AG09309 (cell line): ENCODE data around the gene JARID2.

Experiments
- DNase-seq: peaks from one replicate; pipeline ENCODE4 v3.0.0-alpha.2; 2010; ENCODE audit warnings: low read depth
- H3K4me3 ChIP-seq: 2 replicates; pipeline ENCODE4 v1.5.1; 2011; ENCODE audit warnings: mild to moderate bottlenecking, low read depth, low read length, moderate library complexity; ENCODE audit not compliant: control insufficient read depth
- CTCF ChIP-seq: IDR thresholded peaks from 2 replicates; pipeline ENCODE4 v1.5.1; 2011; ENCODE audit warnings: mild to moderate bottlenecking, low read depth, low read length, inconsistent platforms; ENCODE audit not compliant: insufficient read depth, control insufficient read depth; ENCODE audit errors: missing control alignments

JARID2 gene

DNA sequence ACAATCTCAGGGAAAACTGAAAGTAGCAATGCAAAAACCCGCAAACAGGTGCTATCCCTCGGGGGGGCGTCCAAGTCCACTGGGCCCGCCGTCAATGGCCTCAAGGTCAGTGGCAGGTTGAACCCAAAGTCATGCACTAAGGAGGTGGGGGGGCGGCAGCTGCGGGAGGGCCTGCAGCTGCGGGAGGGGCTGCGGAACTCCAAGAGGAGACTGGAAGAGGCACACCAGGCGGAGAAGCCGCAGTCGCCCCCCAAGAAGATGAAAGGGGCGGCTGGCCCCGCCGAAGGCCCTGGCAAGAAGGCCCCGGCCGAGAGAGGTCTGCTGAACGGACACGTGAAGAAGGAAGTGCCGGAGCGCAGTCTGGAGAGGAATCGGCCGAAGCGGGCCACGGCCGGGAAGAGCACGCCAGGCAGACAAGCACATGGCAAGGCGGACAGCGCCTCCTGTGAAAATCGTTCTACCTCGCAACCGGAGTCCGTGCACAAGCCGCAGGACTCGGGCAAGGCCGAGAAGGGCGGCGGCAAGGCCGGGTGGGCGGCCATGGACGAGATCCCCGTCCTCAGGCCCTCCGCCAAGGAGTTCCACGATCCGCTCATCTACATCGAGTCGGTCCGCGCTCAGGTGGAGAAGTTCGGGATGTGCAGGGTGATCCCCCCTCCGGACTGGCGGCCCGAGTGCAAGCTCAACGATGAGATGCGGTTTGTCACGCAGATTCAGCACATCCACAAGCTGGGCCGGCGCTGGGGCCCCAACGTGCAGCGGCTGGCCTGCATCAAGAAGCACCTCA lies 250.7 kb downstream of the JARID2 start:
- DNase-seq, result no peak
- no peak overlapping the region for H3K4me3 ChIP-seq
- no peak for TF ChIP-seq CTCF

DNA sequence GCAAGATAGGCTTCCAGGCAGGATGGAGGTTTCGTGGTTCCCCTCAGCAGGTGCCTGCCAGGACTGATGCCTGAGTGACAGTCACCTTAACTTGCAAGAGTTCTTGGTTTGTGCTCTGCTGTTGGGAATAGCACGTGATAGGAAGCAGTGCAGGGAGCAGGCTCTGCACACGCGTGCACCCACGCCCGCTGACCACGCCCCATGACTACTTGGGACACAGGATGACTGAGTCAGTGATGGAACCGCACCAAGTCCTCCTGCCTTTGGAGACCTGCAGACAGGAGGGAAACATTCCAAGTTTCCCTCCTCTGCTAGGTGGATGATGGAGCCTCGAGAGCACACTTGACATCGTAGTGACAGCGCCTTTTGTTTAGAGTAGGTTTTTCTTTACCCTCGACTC lies 252.8 kb downstream of the JARID2 start:
- no peak overlapping the region for H3K4me3 ChIP-seq
- DNase-seq, result no peak
- no peak for TF ChIP-seq CTCF

DNA sequence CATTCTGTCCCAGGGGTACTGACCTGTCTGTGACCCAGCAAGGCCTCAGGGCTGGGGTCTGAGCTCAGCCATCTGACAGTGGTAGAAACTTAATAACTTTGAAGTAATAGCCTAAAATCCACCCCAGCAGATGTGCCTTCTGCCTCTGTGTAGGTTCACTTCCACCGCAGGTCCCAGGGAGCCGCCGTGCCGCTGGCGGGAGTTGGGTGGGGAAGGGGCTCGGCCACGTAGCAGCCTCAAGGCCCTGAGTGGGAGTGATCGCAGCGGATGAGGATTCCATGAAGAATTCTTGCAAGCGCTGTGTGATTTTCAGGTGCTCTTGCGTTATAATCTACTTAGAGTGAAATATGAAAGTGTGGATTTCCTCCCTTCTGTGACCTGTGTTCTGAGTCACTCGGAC lies 253.3 kb downstream of the JARID2 start:
- no peak for TF ChIP-seq CTCF
- H3K4me3 ChIP-seq, result no peak overlapping the region
- no peak for DNase-seq

- no peak for TF ChIP-seq CTCF
- no peak for DNase-seq
- no peak overlapping the region for H3K4me3 ChIP-seq
Measured at GRCh38 chr6:15499591-15499990, 253.7 kb downstream of the JARID2 start.

- DNase-seq, result no peak
- TF ChIP-seq CTCF, result no peak
- H3K4me3 ChIP-seq, result no peak overlapping the region
Measured at GRCh38 chr6:15500078-15500740, 254.3 kb downstream of the JARID2 start.

GRCh38 chr6:15500901-15501825 lies 255.3 kb downstream of the JARID2 start:
- H3K4me3 ChIP-seq, result no peak overlapping the region
- DNase-seq, result no peak
- no peak for TF ChIP-seq CTCF
